Activated CD4-positive, alpha-beta T cell treated with anti-CD3 and anti-CD28 coated beads, Interleukin-2, amount 50 U/mL, for 24 hours (primary cell): ENCODE data around the gene SYT12.

Experiments used
- DNase-seq, 2 donors: peaks; one replicate each; pipeline ENCODE4 v3.0.0-alpha.2; 2020; ENCODE audit warnings: low read depth in 1 of 2, low spot score in 1 of 2

Gene SYT12

DNA sequence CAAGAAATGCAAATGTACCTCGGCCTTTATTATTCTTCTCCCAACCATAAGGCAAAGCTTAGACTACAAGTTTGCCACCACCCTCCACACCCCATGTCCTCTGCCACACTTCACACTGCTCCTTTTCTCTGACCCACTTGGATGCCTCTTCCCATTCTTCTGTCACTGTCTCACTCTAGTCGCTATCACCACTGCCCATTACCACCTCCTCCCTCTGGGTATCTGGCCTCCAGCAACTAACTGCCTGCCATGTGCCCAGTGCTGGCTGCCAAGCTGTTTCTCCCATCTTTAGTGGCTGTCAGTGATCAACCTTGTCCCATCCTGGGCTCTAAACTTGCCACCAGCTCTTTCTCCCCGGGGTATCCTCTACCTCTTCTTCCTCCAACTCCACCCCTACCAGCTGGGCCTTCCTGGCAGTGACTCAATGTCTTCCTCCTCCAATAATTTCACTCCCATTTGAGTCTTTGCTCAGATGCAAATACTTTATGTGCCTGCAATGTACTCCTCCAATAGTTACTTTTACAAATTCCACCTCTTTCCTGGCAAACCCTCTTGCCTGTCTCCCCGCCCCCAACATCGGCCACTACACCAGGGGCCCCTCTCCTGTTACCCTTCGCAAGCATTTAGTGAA lies 76.0 kb downstream of the SYT12 start:
- no peak for DNase-seq

DNA sequence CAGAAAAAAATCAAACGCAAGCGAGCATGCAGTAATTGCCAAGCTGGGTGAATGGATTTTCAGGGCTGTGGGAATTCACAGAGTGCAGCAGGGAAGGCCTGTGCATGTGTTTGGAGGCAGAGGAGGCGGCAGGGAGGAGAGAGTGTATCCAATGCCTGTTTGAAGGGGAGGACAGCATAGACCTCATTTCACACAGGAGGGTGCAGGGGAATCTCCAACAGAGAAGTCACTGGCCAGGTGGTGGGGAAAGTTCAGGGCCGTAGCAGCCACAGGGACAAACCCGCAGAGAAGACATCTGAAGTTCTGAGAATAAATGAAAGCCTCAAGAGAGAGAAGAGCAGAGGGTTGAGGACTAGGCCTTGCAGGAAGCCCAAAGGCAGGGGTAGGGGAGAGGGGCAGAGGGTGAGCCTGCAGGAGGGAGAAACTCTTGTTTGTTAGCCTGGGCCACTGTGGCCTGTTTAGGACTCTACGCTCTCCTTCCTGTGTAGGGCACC lies 76.9 kb downstream of the SYT12 start:
- DNase-seq, result no peak
